ENCODE results near the gene OR6A2. TPM values are rescaled to one million over a fixed set of nuclear protein-coding genes. Genes with fewer than 3 reads are reported as not detected.
A peak's percentile ranks its signal among the peaks of the same experiment; 100 is the strongest.

The OR6A2 gene
- total RNA-seq, 4 donors from 2014 or later: 0.60 TPM; not detected in 3

- DNase-seq (ENCODE audit: low spot score in 2 of 2): peak in 1 of 2 donors; percentile 62
- Histone ChIP-seq H3K4me1 (no peaks in the 10 kb centered on the region), H3K4me3 (no peak overlapping the region), H3K9me3 (no peaks in the 10 kb centered on the region), H3K36me3 (no peaks in the 10 kb centered on the region), H3K27me3 (no peaks in the 10 kb centered on the region), H3K27ac (no peak overlapping the region)
- TF ChIP-seq POLR2A (IDR thresholded peaks at IDR 0.05): no peak
- TF ChIP-seq CTCF (IDR thresholded peaks at IDR 0.05): peak; percentile 33 to 59 (median 45)
- 50% methylated on average over 2 of the region's 2 CpGs for WGBS, 2 donors
Observed at GRCh38 chr11:6757373-6757967, 42.0 kb downstream of the OR6A2 start.

- TF ChIP-seq POLR2A (IDR thresholded peaks at IDR 0.05) (no peak), CTCF (IDR thresholded peaks at IDR 0.05) (no peak), EP300 (IDR thresholded peaks at IDR 0.05) (no peak)
Observed at GRCh38 chr11:6755953-6756347, 43.5 kb downstream of the OR6A2 start.

GRCh38 chr11:6755303-6755952, 44.1 kb downstream of the OR6A2 start:
- no peaks in the 10 kb centered on the region for H3K27me3 ChIP-seq
- DNase-seq (ENCODE audit: low spot score in 2 of 2): peak in 1 of 2 donors; percentile 34
- H3K27ac ChIP-seq: no peak overlapping the region
- WGBS, 2 donors: 8 to 10% methylated on average over 5 of the region's 5 CpGs
- TF ChIP-seq POLR2A (IDR thresholded peaks at IDR 0.05) (no peak), EP300 (IDR thresholded peaks at IDR 0.05) (no peak), CTCF (IDR thresholded peaks at IDR 0.05) (peak; percentile 52 to 89 (median 74))
- no peaks in the 10 kb centered on the region for H3K36me3 ChIP-seq
- H3K9me3 ChIP-seq: no peaks in the 10 kb centered on the region
- H3K4me3 ChIP-seq: no peak overlapping the region
- H3K4me1 ChIP-seq: no peaks in the 10 kb centered on the region

More at GRCh38 chr11:6755953-6756347, 43.5 kb downstream of the OR6A2 start:
- no peaks in the 10 kb centered on the region for H3K27me3 ChIP-seq
- H3K27ac ChIP-seq: no peak overlapping the region
- H3K4me3 ChIP-seq: no peak overlapping the region
- H3K36me3 ChIP-seq: no peaks in the 10 kb centered on the region
- H3K4me1 ChIP-seq: no peaks in the 10 kb centered on the region
- WGBS, 2 donors: 93 to 97% methylated on average over 1 of the region's 1 CpG
- no peak for DNase-seq (ENCODE audit: low spot score in 2 of 2)
- H3K9me3 ChIP-seq: no peaks in the 10 kb centered on the region

GRCh38 chr11:6747097-6747668, 52.3 kb downstream of the OR6A2 start:
- Histone ChIP-seq H3K4me1 (no peaks in the 10 kb centered on the region), H3K9me3 (no peaks in the 10 kb centered on the region), H3K27ac (peak overlapping the region in 1 of 4 donors; percentile 78), H3K36me3 (no peaks in the 10 kb centered on the region), H3K4me3 (no peak overlapping the region), H3K27me3 (no peaks in the 10 kb centered on the region)
- 74 to 79% methylated on average over 3 of the region's 3 CpGs for WGBS, 2 donors
- no peak for TF ChIP-seq EP300 (IDR thresholded peaks at IDR 0.05)
- TF ChIP-seq CTCF (IDR thresholded peaks at IDR 0.05): no peak
- TF ChIP-seq POLR2A (IDR thresholded peaks at IDR 0.05): no peak
- no peak for DNase-seq (ENCODE audit: low spot score in 2 of 2)

GRCh38 chr11:6746626-6747025, 52.9 kb downstream of the OR6A2 start:
- Histone ChIP-seq H3K27ac (peak overlapping the region in 3 of 4 donors; percentile 71 to 78 (median 74)), H3K4me1 (no peaks in the 10 kb centered on the region), H3K9me3 (no peaks in the 10 kb centered on the region), H3K27me3 (no peaks in the 10 kb centered on the region), H3K36me3 (no peaks in the 10 kb centered on the region), H3K4me3 (peak overlapping the region in 2 of 4 donors; percentile 29 to 31)
- TF ChIP-seq EP300 (IDR thresholded peaks at IDR 0.05) (no peak), POLR2A (IDR thresholded peaks at IDR 0.05) (no peak), CTCF (IDR thresholded peaks at IDR 0.05) (no peak)
- DNase-seq (ENCODE audit: low spot score in 2 of 2): no peak
- 65 to 79% methylated on average over 1 of the region's 1 CpG for WGBS, 2 donors
